HL-60 (cell line): ENCODE results near the gene UBE2Q2.

Experiments used
- DNase-seq, 2 experiments: peaks; one replicate each; pipeline ENCODE4 v3.0.0-alpha.2; 2010 to 2020; ENCODE audit warnings: low read depth in 1 of 2, low spot score in 1 of 2
- H3K27ac ChIP-seq: fragments of 250-450 bp; sonication (Bioruptor Pico); replicated peaks from 2 replicates; pipeline ENCODE4 v1.5.1; 2020; ENCODE audit warnings: mild to moderate bottlenecking, moderate library complexity
- H3K27me3 ChIP-seq: fragments of 250-450 bp; sonication (Bioruptor Pico); 2 replicates; pipeline ENCODE4 v1.5.1; 2021; ENCODE audit warnings: mild to moderate bottlenecking, moderate library complexity; ENCODE audit not compliant: insufficient read depth, poor library complexity, severe bottlenecking
- H3K4me3 ChIP-seq: replicated peaks from 2 replicates; pipeline ENCODE4 v1.5.1; 2011; ENCODE audit warnings: mild to moderate bottlenecking, control low read depth, low read length; ENCODE audit not compliant: insufficient read depth
- CTCF ChIP-seq: IDR thresholded peaks from one replicate; pipeline ENCODE4 v1.5.1; 2011; ENCODE audit warnings: low read length, control low read depth, inconsistent platforms; ENCODE audit not compliant: insufficient read depth
- GABPA ChIP-seq: IDR thresholded peaks from 2 replicates; pipeline ENCODE4 v1.6.1; 2012; ENCODE audit warnings: low read depth
- POLR2AphosphoS5 ChIP-seq: IDR thresholded peaks from 2 replicates; pipeline ENCODE4 v1.6.1; 2012; ENCODE audit warnings: low read depth
- REST ChIP-seq: IDR thresholded peaks from 2 replicates; pipeline ENCODE4 v1.6.1; 2012; ENCODE audit warnings: low read depth; ENCODE audit not compliant: insufficient replicate concordance
- SPI1 ChIP-seq: IDR thresholded peaks from 2 replicates; pipeline ENCODE4 v1.6.1; 2012; ENCODE audit warnings: low read depth, mild to moderate bottlenecking, borderline replicate concordance

Gene UBE2Q2

DNA sequence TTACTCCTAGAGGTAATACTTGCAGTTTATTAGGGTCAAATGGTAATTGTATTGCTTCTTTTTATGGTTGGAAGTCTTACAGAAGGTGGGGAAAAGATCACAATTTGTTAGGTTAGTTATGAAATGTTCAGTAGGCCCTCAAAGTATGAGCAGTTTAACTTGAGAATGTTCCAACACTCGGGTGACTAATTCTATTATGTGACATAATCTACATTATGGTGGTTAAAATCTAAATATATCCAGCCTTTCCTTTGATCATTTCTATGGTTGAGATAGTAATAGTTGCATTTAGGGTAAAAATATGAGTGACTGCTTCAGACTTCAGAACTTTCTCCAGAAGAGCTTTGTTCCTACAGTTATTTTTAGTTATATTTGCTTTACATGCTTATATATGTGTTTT is 40.8 kb downstream of the UBE2Q2 start:
- no peak overlapping the region for H3K27ac ChIP-seq
- H3K4me3 ChIP-seq = no peak overlapping the region
- H3K27me3 ChIP-seq = no peaks in the 10 kb centered on the region
- no peak for TF ChIP-seq SPI1
- no peak for TF ChIP-seq REST
- TF ChIP-seq CTCF = no peak
- no peak for TF ChIP-seq POLR2AphosphoS5
- TF ChIP-seq GABPA = no peak
- DNase-seq = no peak

DNA sequence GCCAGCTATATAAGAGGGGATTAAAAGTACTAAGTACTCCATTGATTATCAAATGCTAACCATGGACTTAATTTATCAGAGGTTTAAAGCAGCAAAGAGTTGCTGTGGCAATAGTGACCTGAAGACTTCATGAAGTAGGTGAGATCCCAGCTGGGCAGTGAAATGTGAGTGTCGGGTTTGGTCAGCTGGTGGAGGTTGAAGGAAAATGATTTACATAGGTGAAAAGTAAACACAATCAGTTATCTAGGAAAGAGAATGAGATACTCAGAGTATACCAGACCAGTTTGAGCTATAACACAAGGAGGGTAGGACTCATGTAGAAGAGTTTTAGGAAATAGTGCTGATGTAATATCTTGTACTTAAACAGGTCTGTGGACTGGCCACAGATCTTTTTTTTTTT is 43.9 kb downstream of the UBE2Q2 start:
- no peaks in the 10 kb centered on the region for H3K27me3 ChIP-seq
- no peak overlapping the region for H3K4me3 ChIP-seq
- H3K27ac ChIP-seq = no peak overlapping the region
- DNase-seq = no peak
- TF ChIP-seq CTCF (no peak), REST (no peak)

GRCh38 chr15:75891895-75892294 is 48.6 kb downstream of the UBE2Q2 start:
- Histone ChIP-seq H3K4me3 (no peak overlapping the region), H3K27ac (no peak overlapping the region), H3K27me3 (no peaks in the 10 kb centered on the region)
- no peak for TF ChIP-seq POLR2AphosphoS5
- TF ChIP-seq SPI1 = 0 out of 2 replicates have a peak, but pooled peaks have one; percentile 2
- DNase-seq = peak in 1 of 2 experiments; percentile 34

- H3K27ac ChIP-seq = no peak overlapping the region
- H3K27me3 ChIP-seq = no peaks in the 10 kb centered on the region
- no peak overlapping the region for H3K4me3 ChIP-seq
- DNase-seq = no peak
- TF ChIP-seq GABPA = no peak
- no peak for TF ChIP-seq REST
- no peak for TF ChIP-seq POLR2AphosphoS5
- no peak for TF ChIP-seq CTCF
- TF ChIP-seq SPI1 = no peak
Measured at GRCh38 chr15:75895731-75896130, 52.5 kb downstream of the UBE2Q2 start.
